SK-N-SH (cell line): Measurements from ENCODE around the gene ZNF575.

Source experiments
- EP300 ChIP-seq, 2 experiments: IDR thresholded peaks; 2 replicates each; pipeline versions ENCODE4 v1.4.0 to v1.6.1; 2012; ENCODE audit warnings: borderline replicate concordance in 1 of 2, low read depth in 1 of 2, low read length in 1 of 2
- POLR2AphosphoS5 ChIP-seq: IDR thresholded peaks from 2 replicates; pipeline ENCODE4 v1.6.1; 2012; ENCODE audit warnings: low read depth, low read length
- RAD21 ChIP-seq: IDR thresholded peaks from 2 replicates; pipeline ENCODE4 v1.6.1; 2012; ENCODE audit warnings: mild to moderate bottlenecking, low read length
- TF ChIP-seq, protein P1 (sequence below): IDR thresholded peaks from 2 replicates; pipeline ENCODE4 v1.6.1; 2012; ENCODE audit warnings: mild to moderate bottlenecking, low read depth, low read length, moderate library complexity
- TF ChIP-seq, protein P2 (sequence below): fragments of 200-600 bp; sonication (generic); IDR thresholded peaks from 2 replicates; pipeline ENCODE4 v1.6.1; 2017; ENCODE audit warnings: antibody characterized with exemption, mild to moderate bottlenecking, moderate library complexity

DNA sequence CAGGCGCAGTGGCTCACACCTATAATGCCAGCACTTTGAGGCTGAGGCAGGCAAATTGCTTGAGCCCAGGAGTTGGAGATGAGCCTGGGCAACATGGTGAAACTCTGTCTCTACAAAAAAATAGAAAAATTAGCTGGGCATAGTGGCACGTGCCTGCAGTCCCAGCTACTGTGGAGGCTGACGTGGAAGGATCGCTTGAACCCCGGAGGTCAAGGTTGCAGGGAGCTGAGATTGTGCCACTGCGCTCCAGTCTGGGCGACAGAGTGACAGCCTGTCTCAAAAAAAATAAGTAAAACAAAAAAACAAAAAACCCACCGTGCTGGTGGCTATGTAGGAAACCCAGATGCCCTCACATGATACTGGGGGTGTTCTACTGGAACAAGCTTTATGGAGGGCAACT lies 44.8 kb upstream of the ZNF575 start:
- TF ChIP-seq, protein P1, sequence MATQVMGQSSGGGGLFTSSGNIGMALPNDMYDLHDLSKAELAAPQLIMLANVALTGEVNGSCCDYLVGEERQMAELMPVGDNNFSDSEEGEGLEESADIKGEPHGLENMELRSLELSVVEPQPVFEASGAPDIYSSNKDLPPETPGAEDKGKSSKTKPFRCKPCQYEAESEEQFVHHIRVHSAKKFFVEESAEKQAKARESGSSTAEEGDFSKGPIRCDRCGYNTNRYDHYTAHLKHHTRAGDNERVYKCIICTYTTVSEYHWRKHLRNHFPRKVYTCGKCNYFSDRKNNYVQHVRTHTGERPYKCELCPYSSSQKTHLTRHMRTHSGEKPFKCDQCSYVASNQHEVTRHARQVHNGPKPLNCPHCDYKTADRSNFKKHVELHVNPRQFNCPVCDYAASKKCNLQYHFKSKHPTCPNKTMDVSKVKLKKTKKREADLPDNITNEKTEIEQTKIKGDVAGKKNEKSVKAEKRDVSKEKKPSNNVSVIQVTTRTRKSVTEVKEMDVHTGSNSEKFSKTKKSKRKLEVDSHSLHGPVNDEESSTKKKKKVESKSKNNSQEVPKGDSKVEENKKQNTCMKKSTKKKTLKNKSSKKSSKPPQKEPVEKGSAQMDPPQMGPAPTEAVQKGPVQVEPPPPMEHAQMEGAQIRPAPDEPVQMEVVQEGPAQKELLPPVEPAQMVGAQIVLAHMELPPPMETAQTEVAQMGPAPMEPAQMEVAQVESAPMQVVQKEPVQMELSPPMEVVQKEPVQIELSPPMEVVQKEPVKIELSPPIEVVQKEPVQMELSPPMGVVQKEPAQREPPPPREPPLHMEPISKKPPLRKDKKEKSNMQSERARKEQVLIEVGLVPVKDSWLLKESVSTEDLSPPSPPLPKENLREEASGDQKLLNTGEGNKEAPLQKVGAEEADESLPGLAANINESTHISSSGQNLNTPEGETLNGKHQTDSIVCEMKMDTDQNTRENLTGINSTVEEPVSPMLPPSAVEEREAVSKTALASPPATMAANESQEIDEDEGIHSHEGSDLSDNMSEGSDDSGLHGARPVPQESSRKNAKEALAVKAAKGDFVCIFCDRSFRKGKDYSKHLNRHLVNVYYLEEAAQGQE = no peak
- TF ChIP-seq EP300 (IDR thresholded peaks at IDR 0.05; ENCODE audit: borderline replicate concordance in 1 of 2, low read depth in 1 of 2, low read length in 1 of 2) = no peak
- TF ChIP-seq, protein P2, sequence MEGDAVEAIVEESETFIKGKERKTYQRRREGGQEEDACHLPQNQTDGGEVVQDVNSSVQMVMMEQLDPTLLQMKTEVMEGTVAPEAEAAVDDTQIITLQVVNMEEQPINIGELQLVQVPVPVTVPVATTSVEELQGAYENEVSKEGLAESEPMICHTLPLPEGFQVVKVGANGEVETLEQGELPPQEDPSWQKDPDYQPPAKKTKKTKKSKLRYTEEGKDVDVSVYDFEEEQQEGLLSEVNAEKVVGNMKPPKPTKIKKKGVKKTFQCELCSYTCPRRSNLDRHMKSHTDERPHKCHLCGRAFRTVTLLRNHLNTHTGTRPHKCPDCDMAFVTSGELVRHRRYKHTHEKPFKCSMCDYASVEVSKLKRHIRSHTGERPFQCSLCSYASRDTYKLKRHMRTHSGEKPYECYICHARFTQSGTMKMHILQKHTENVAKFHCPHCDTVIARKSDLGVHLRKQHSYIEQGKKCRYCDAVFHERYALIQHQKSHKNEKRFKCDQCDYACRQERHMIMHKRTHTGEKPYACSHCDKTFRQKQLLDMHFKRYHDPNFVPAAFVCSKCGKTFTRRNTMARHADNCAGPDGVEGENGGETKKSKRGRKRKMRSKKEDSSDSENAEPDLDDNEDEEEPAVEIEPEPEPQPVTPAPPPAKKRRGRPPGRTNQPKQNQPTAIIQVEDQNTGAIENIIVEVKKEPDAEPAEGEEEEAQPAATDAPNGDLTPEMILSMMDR = no peak
- no peak for TF ChIP-seq RAD21
- no peak for TF ChIP-seq POLR2AphosphoS5
